BJ (cell line): ENCODE data around the gene IFITM5. TPM values are rescaled to one million over a fixed set of nuclear protein-coding genes. Genes with fewer than 3 reads are reported as not detected.

Experiments
- CTCF ChIA-PET: fragments of 350-600 bp; formaldehyde crosslinking; extraction: SDS; loops from one replicate; lab custom pipeline; 2021; ENCODE audit warnings: antibody characterized with exemption, inconsistent platforms; lab: Yijun Ruan, JAX
- POLR2A ChIA-PET: fragments of 300-600 bp; sonication (Branson Sonifier 250); formaldehyde crosslinking; extraction: SDS; loops from one replicate; lab custom pipeline; 2021; ENCODE audit warnings: antibody characterized with exemption; lab: Charles Lee
- DNase-seq: peaks from one replicate; pipeline ENCODE4 v3.0.0-alpha.2; 2011; ENCODE audit warnings: low read depth
- H3K27me3 ChIP-seq: 2 replicates; pipeline ENCODE4 v1.6.0; 2011; ENCODE audit warnings: low read length; ENCODE audit not compliant: control insufficient read depth, insufficient read depth
- H3K36me3 ChIP-seq: 2 replicates; pipeline ENCODE4 v1.5.1; 2011; ENCODE audit warnings: low read length; ENCODE audit not compliant: control insufficient read depth, insufficient read depth
- H3K4me3 ChIP-seq: 2 replicates; pipeline ENCODE4 v1.5.1; 2011; ENCODE audit warnings: low read depth, mild to moderate bottlenecking, control low read depth, low read length
- polyA plus RNA-seq: library from polyadenylated mRNA; depleted of rRNA; stranded (reverse); fragments of >200 nt; gene quantifications from 2 replicates; pipeline ENCODE4 v1.2.3, GENCODE V29; 2011
- TF ChIP-seq, protein P1 (sequence below): IDR thresholded peaks from 2 replicates; pipeline ENCODE4 v1.5.1; 2011; ENCODE audit warnings: low read depth, mild to moderate bottlenecking, control low read depth, inconsistent platforms, low read length, moderate library complexity; ENCODE audit not compliant: insufficient read depth

Gene IFITM5
- polyA plus RNA-seq, 1 experiment: not detected

DNA sequence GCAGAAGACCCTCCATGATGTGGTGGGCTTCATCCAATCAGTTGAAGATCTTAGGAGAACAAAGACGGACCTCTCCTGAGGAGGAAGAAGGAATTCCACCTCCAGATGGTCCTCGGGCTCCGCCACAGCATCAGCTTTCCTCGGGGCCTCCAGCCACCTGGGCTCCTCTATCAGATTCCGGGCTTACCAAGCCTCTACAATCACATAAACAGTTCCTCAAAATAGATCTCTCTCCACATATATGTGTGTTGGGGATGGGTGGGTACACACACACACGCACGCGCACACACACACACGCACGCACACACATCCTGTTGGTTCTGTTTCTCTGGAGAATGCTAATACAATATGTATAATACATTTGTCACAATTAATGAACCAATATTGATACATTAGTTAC lies 39.9 kb downstream of the IFITM5 start:
- H3K27me3 ChIP-seq: peaks cover 4% of the 10 kb centered on the region
- no peak for DNase-seq
- no peak overlapping the region for H3K4me3 ChIP-seq
- ChIA-PET POLR2A (no interaction called here), CTCF (interaction anchor here (5.1 kb wide), 1 partner anchor 8 kb away, joined by 38 read pairs; no protein-coding TSS in a partner anchor)
- no peaks in the 10 kb centered on the region for H3K36me3 ChIP-seq
- TF ChIP-seq, protein P1, sequence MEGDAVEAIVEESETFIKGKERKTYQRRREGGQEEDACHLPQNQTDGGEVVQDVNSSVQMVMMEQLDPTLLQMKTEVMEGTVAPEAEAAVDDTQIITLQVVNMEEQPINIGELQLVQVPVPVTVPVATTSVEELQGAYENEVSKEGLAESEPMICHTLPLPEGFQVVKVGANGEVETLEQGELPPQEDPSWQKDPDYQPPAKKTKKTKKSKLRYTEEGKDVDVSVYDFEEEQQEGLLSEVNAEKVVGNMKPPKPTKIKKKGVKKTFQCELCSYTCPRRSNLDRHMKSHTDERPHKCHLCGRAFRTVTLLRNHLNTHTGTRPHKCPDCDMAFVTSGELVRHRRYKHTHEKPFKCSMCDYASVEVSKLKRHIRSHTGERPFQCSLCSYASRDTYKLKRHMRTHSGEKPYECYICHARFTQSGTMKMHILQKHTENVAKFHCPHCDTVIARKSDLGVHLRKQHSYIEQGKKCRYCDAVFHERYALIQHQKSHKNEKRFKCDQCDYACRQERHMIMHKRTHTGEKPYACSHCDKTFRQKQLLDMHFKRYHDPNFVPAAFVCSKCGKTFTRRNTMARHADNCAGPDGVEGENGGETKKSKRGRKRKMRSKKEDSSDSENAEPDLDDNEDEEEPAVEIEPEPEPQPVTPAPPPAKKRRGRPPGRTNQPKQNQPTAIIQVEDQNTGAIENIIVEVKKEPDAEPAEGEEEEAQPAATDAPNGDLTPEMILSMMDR: no peak

DNA sequence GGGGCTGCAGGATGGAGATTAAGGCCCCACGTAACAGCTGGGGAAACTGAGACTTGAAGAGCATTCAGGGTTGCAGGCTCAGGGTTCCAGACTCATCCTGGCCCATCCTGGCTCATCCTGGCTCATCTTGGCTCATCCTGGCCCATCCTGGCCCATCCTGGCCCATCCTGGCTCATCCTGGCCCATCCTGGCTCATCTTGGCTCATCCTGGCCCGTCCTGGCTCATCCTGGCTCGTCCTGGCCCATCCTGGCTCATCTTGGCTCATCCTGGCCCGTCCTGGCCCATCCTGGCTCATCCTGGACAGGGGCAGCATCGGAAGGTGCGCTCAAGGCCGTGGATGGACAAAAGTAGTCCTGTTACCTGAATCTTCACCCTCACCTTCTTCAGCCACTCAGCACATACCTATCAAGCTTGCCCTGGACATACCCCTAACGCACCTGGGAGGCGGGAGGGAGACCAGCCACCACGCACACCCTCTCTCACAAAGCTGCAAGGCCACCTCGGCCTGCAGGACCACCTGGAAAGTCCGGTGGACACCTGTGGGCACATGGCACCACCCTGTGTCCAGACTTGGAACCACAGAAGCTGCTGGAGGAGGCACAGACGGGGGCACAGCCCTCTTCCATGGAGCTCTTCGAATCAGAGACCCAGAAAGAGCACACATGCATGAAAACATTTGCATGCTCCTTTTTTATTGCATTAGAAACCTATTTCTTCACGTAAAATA lies 41.4 kb downstream of the IFITM5 start:
- Histone ChIP-seq H3K27me3 (peaks cover 4% of the 10 kb centered on the region), H3K4me3 (no peak overlapping the region), H3K36me3 (peaks cover 7% of the 10 kb centered on the region)
- ChIA-PET POLR2A (interaction anchor here (0.7 kb wide), 1 partner anchor 311 kb away, joined by 16 read pairs; no protein-coding TSS in a partner anchor), CTCF (interaction anchor here (0.5 to 5.1 kb wide), 2 partner anchors 6 to 105 kb away, joined by 5 to 38 read pairs; no protein-coding TSS in a partner anchor)
- no peak for DNase-seq
- TF ChIP-seq, protein P1: no peak

DNA sequence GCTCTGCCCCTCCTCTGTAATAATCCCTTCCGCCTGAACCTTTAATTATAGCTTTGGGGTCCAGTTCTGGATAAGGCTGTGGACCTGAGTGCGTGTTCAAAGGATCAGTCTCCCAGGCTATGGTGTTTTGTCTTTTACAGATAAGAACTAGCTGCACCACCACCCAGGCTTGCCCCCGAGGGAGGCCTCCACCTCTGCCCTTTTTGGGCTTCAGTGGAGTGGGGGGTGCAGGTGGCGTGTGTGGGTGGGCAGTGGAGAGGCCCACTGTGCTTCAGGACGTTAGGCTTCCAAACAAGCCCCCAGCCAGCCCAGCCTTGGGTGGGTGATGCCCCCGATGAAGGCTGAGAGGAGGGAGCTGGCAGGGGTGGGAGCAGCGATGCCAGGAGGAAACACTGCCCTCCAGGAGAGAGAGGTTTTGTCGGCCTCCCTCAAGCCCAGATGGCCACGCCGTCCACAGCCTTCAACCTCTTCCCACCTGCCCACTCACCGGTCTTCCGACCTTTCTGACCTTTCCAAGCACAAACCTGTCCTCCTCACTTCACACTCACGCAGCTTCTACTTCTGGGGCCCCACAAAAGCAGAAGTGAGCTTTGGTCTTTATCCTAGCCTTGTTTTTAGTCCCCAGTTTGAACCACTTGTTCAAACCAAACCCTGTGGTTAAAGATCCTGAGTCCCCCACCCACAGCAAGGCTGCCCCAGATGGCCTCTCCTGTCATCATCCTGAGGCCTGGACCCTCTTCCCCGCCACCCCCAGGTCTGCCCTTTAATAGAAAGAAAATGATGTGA lies 42.2 kb downstream of the IFITM5 start:
- ChIA-PET CTCF (interaction anchor here (0.5 kb wide), 1 partner anchor 106 kb away, joined by 5 read pairs; no protein-coding TSS in a partner anchor), POLR2A (no interaction called here)
- DNase-seq: no peak
- Histone ChIP-seq H3K4me3 (no peak overlapping the region), H3K36me3 (peaks cover 11% of the 10 kb centered on the region), H3K27me3 (peaks cover 4% of the 10 kb centered on the region)
- TF ChIP-seq, protein P1: no peak

DNA sequence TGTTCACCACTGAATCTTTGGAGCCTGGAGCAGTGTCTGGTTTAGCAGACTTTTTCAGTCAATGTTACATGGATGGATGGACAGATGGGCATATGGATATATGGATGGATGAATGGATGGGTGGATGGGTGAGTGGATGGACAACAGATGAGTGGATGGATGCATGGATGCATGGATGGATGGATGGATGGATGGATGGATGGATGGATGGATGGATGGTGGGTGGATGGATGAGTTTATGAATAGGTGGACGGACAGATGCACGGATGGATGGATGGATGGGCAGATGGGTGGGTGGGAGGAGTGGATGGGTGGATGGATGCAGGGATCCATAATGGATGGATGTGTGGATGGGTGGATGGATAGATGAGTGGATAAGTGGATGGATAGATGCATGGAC lies 43.5 kb downstream of the IFITM5 start:
- ChIA-PET CTCF (interaction anchor here (0.7 kb wide), 1 partner anchor 52 kb away, joined by 3 read pairs; the partner anchor contains the start of gene IFITM2), POLR2A (no interaction called here)
- H3K4me3 ChIP-seq: no peak overlapping the region
- peaks cover 3% of the 10 kb centered on the region for H3K27me3 ChIP-seq
- TF ChIP-seq, protein P1: no peak
- DNase-seq: no peak
- H3K36me3 ChIP-seq: peaks cover 15% of the 10 kb centered on the region

DNA sequence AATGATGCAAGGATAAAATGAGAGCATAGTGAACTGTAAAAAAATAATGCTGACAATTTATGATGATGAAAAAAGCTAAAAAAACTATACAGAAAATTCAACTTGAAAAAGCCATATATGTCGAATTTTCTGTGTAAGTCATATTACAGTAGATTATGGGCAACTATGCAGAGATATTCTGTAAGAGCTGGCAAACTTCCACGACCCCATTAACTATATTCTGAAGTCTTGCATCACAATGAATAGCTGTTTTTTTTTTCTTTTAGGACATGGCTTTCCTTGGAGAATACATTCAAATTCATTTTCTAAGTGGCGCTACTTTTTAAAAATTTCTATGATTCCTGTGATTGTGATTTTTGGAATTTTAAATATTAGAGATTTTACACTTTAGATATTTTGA lies 44.1 kb downstream of the IFITM5 start:
- H3K27me3 ChIP-seq: peaks cover 3% of the 10 kb centered on the region
- CTCF ChIA-PET: interaction anchor here (0.7 to 0.9 kb wide), 2 partner anchors 12 to 52 kb away, joined by 3 read pairs; partner anchors contain the start of gene IFITM2
- DNase-seq: no peak
- TF ChIP-seq, protein P1: no peak
- POLR2A ChIA-PET: no interaction called here
- H3K36me3 ChIP-seq: peaks cover 17% of the 10 kb centered on the region
- H3K4me3 ChIP-seq: no peak overlapping the region
